DND-41 (cell line): ENCODE data around the gene USP48.

ENCODE experiments used
- ATAC-seq: fragments of 200-7000 bp; cut with Tn5 transposase; 3 replicates; pipeline ENCODE4 v1.9.1; 2021; ENCODE audit warnings: low read depth; ENCODE audit not compliant: insufficient read depth
- DNase-seq: peaks from one replicate; pipeline ENCODE4 v3.0.0-alpha.2; 2020
- H2AFZ ChIP-seq: 2 replicates; pipeline ENCODE4 v1.6.0; 2012; ENCODE audit warnings: low read depth, low read length
- H3K27ac ChIP-seq: 2 replicates; pipeline ENCODE4 v1.5.1; 2012; ENCODE audit warnings: low read length, inconsistent platforms
- H3K27me3 ChIP-seq: fragments of 200-600 bp; sonication (generic); 2 replicates; pipeline ENCODE4 v1.6.0; 2012; ENCODE audit warnings: low read length, mild to moderate bottlenecking, inconsistent platforms; ENCODE audit not compliant: insufficient read depth, poor library complexity
- H3K36me3 ChIP-seq: 2 replicates; pipeline ENCODE4 v1.5.1; 2012; ENCODE audit warnings: low read length, inconsistent platforms; ENCODE audit not compliant: insufficient read depth
- H3K4me1 ChIP-seq: 2 replicates; pipeline ENCODE4 v1.5.1; 2012; ENCODE audit warnings: mild to moderate bottlenecking, low read length; ENCODE audit not compliant: insufficient read depth
- H3K4me2 ChIP-seq: 2 replicates; pipeline ENCODE4 v1.6.0; 2012; ENCODE audit warnings: mild to moderate bottlenecking, moderate library complexity, low read length, inconsistent platforms; ENCODE audit not compliant: insufficient read depth
- H3K4me3 ChIP-seq, 2 experiments: fragments of 200-600 bp in 1 of 2; shearing (Covaris generic) in 1 of 2; 2 replicates each; pipeline ENCODE4 v1.5.1; 2012 to 2016; ENCODE audit warnings: inconsistent platforms in 2 of 2, low read length in 2 of 2, mild to moderate bottlenecking in 2 of 2, low read depth in 1 of 2, moderate library complexity in 1 of 2
- H3K79me2 ChIP-seq: 2 replicates; pipeline ENCODE4 v1.6.0; 2012; ENCODE audit warnings: low read length, inconsistent platforms; ENCODE audit not compliant: insufficient read depth
- H3K9ac ChIP-seq: 2 replicates; pipeline ENCODE4 v1.6.0; 2012; ENCODE audit warnings: low read depth, mild to moderate bottlenecking, inconsistent platforms, low read length, moderate library complexity
- H3K9me3 ChIP-seq: 2 replicates; pipeline ENCODE4 v1.5.1; 2012; ENCODE audit warnings: low read length, moderate library complexity, mild to moderate bottlenecking, inconsistent platforms; ENCODE audit not compliant: insufficient read depth, severe bottlenecking
- H4K20me1 ChIP-seq: 2 replicates; pipeline ENCODE4 v1.6.0; 2012; ENCODE audit warnings: low read length; ENCODE audit not compliant: insufficient read depth
- CTCF ChIP-seq: IDR thresholded peaks from 2 replicates; pipeline ENCODE4 v1.5.1; 2012; ENCODE audit warnings: borderline replicate concordance, low read length, moderate library complexity, mild to moderate bottlenecking; ENCODE audit not compliant: poor library complexity, severe bottlenecking; ENCODE audit errors: extremely low read depth
- EZH2 ChIP-seq: IDR thresholded peaks from 3 replicates; pipeline ENCODE4 v1.6.1; 2012; ENCODE audit warnings: borderline replicate concordance, low read depth, mild to moderate bottlenecking, moderate library complexity, low read length, inconsistent platforms; ENCODE audit not compliant: severe bottlenecking

The USP48 gene

GRCh38 chr1:21664806-21665588 is 118.0 kb downstream of the USP48 start:
- Histone ChIP-seq H3K9ac (no peak overlapping the region), H3K79me2 (no peaks in the 10 kb centered on the region), H3K27ac (no peak overlapping the region), H3K9me3 (no peaks in the 10 kb centered on the region), H3K27me3 (peaks cover 3% of the 10 kb centered on the region), H3K4me3 (no peak overlapping the region), H4K20me1 (peaks cover 41% of the 10 kb centered on the region), H2AFZ (no peak overlapping the region), H3K4me2 (no peak overlapping the region), H3K4me1 (peaks cover 1% of the 10 kb centered on the region), H3K36me3 (no peaks in the 10 kb centered on the region)
- TF ChIP-seq EZH2: no peak
- TF ChIP-seq CTCF: no peak
- DNase-seq (no peak), ATAC-seq (no peak)

DNA sequence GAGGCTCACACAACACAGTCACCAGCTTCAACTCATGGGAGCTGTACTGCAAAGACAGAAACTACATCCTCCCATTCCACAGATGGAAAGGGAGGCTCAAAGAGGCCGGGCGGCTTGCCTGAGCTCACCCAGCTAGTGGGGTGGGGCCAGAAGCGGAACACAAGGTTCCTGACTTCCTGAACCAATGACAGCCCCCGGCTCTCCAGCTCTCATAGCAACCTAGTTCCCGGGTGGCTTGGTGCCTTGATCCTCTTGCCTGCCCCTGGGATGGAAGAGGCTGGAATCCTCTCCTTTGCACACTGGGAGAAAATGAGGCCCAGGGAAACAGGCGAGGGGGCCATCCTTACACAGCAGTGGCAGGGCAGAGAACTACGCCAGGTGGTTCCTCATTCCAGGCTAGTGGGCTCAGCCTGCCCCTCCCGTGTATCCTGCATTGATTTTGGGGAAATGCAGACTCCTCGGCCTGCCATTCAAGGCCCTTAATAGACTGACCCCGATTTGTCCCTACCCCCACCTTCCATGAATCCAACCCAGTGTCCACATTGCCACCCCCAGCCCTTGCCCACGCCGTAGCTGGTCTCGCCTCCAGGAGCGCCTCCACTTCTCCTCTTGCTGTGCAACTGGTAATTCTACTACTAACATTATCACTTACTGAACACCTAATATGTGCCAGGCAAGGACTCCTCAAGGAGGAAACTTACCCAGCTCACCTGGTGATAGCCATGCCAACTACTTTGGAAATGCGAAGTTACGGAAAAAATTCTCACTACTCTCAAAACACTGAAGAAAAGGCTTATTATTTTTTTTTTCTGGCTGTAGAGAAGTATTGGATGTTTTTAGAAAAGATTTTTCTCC is 118.8 kb downstream of the USP48 start:
- Histone ChIP-seq H3K27ac (no peak overlapping the region), H3K4me3 (no peak overlapping the region), H3K9me3 (no peaks in the 10 kb centered on the region), H3K27me3 (peaks cover 3% of the 10 kb centered on the region), H2AFZ (no peak overlapping the region), H3K9ac (no peak overlapping the region), H3K4me2 (no peak overlapping the region), H3K4me1 (peaks cover 9% of the 10 kb centered on the region), H4K20me1 (peaks cover 47% of the 10 kb centered on the region), H3K36me3 (no peaks in the 10 kb centered on the region), H3K79me2 (no peaks in the 10 kb centered on the region)
- TF ChIP-seq EZH2 (no peak), CTCF (no peak)
- ATAC-seq: no peak
- DNase-seq: no peak

DNA sequence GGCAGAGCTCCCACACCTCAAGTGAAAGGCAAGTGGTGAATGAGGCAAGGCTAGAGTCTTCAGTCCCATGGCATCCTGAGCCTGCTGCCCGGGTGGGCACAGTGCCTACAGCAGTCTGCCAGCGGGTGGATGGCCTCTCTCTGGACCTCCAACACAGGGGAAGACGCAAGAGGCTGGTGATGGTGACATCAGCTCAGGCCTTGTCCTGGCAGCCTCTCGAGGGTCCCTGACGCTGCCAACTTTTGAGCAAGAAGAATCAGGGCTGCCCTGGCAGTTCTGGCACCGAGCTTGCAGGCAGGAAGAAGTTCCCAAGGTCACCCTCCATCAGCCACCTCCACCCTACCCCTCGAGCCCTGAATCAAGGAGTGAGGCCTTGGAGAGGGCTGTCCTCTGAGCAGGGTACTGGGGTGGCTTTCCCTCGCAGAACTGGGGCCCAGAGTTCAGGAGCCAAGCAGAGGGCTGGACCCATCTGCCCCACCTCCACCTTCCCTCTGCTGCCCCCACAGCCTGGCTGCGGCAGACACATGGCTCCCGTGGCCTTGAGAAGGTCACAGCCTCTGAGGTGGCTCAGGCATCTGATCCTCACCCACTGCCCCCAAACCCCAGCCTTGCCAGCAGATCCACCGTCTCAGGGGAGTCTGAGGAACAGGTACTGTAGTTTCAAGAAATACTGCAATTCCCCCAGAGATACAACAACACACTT is 119.5 kb downstream of the USP48 start:
- H4K20me1 ChIP-seq: peaks cover 46% of the 10 kb centered on the region
- H3K27me3 ChIP-seq: peaks cover 3% of the 10 kb centered on the region
- ATAC-seq (no peak), DNase-seq (no peak)
- no peak overlapping the region for H3K9ac ChIP-seq
- H3K79me2 ChIP-seq: no peaks in the 10 kb centered on the region
- H2AFZ ChIP-seq: no peak overlapping the region
- H3K4me3 ChIP-seq: no peak overlapping the region
- H3K4me1 ChIP-seq: peaks cover 11% of the 10 kb centered on the region
- no peak for TF ChIP-seq EZH2
- TF ChIP-seq CTCF: no peak
- H3K4me2 ChIP-seq: no peak overlapping the region
- no peaks in the 10 kb centered on the region for H3K9me3 ChIP-seq
- no peak overlapping the region for H3K27ac ChIP-seq
- no peaks in the 10 kb centered on the region for H3K36me3 ChIP-seq
